Neural cell (in vitro differentiated cells): Measurements from ENCODE around the gene PLA2G2C. TPM values are rescaled to one million over a fixed set of nuclear protein-coding genes. Genes with fewer than 3 reads are reported as not detected.

Source experiments
- H2AFZ ChIP-seq: fragments of 200-600, 300-800 bp; sonication (generic), shearing (Covaris generic); 2 replicates; pipeline ENCODE4 v1.6.0; 2014; ENCODE audit warnings: low read depth, mild to moderate bottlenecking, antibody characterized with exemption, low read length, moderate library complexity
- H3F3A ChIP-seq: fragments of 200-600 bp; shearing (Covaris generic); 2 replicates; pipeline ENCODE4 v1.6.1; 2016; ENCODE audit warnings: mild to moderate bottlenecking, moderate library complexity, mixed read lengths, antibody characterized with exemption, low read length; ENCODE audit not compliant: insufficient read depth, poor library complexity, severe bottlenecking
- H3K27ac ChIP-seq: fragments of 200-600, 300-800 bp; sonication (generic), shearing (Covaris generic); 2 replicates; pipeline ENCODE4 v1.5.1; 2014; ENCODE audit warnings: mild to moderate bottlenecking, low read length, moderate library complexity
- H3K27me3 ChIP-seq: fragments of 300-800, 200-600 bp; sonication (generic), shearing (Covaris generic); 2 replicates; pipeline ENCODE4 v1.6.0; 2014; ENCODE audit warnings: mild to moderate bottlenecking, low read depth, low read length, moderate library complexity; ENCODE audit not compliant: insufficient read depth
- H3K36me3 ChIP-seq: fragments of 300-800, 200-600 bp; sonication (generic), shearing (Covaris generic); 2 replicates; pipeline ENCODE4 v1.5.1; 2014; ENCODE audit warnings: mild to moderate bottlenecking, antibody characterized with exemption, low read length, moderate library complexity; ENCODE audit not compliant: insufficient read depth
- H3K4me2 ChIP-seq: fragments of 300-800, 200-600 bp; sonication (generic), shearing (Covaris generic); 2 replicates; pipeline ENCODE4 v1.6.0; 2014; ENCODE audit warnings: mild to moderate bottlenecking, low read length
- H3K4me3 ChIP-seq: fragments of 300-800, 200-600 bp; sonication (generic), shearing (Covaris generic); 2 replicates; pipeline ENCODE4 v1.5.1; 2014; ENCODE audit warnings: mild to moderate bottlenecking, low read length, moderate library complexity
- H3K79me2 ChIP-seq: fragments of 200-600 bp; shearing (Covaris generic); replicated peaks from 2 replicates; pipeline ENCODE4 v1.6.0; 2014; ENCODE audit warnings: mild to moderate bottlenecking, low read length, moderate library complexity; ENCODE audit not compliant: insufficient read depth
- H3K9ac ChIP-seq: fragments of 300-800, 200-600 bp; sonication (generic), shearing (Covaris generic); 2 replicates; pipeline ENCODE4 v1.6.1; 2016; ENCODE audit warnings: mild to moderate bottlenecking, low read length, mixed read lengths
- H3K9me2 ChIP-seq: fragments of 200-600 bp; shearing (Covaris generic); 2 replicates; pipeline ENCODE4 v1.6.1; 2016; ENCODE audit warnings: mild to moderate bottlenecking, low read length, mixed read lengths; ENCODE audit not compliant: insufficient read depth
- H3K9me3 ChIP-seq: fragments of 200-600, 300-800 bp; sonication (generic), shearing (Covaris generic); 2 replicates; pipeline ENCODE4 v1.6.1; 2016; ENCODE audit warnings: mild to moderate bottlenecking, mixed run types, low read length, moderate library complexity, mixed read lengths
- H4K20me1 ChIP-seq: fragments of 200-600 bp; shearing (Covaris generic); 2 replicates; pipeline ENCODE4 v1.6.1; 2016; ENCODE audit warnings: mild to moderate bottlenecking, mixed run types; ENCODE audit not compliant: insufficient read depth
- CTCF ChIP-seq: fragments of 450-650 bp; IDR thresholded peaks from 2 replicates; pipeline ENCODE4 v1.5.1; 2014; ENCODE audit warnings: antibody characterized with exemption, mild to moderate bottlenecking, moderate library complexity; ENCODE audit not compliant: poor library complexity, severe bottlenecking
- EP300 ChIP-seq: fragments of 450-650 bp; conservative IDR thresholded peaks from 2 replicates; pipeline ENCODE4 v1.6.1; 2014; ENCODE audit warnings: antibody characterized with exemption, mild to moderate bottlenecking, moderate library complexity; ENCODE audit not compliant: poor library complexity, severe bottlenecking
- EZH2 ChIP-seq: fragments of 200-600, 300-800 bp; shearing (Covaris generic), sonication (generic); IDR thresholded peaks from 2 replicates; pipeline ENCODE4 v1.6.1; 2014; ENCODE audit warnings: antibody characterized with exemption, low read length, borderline replicate concordance, mild to moderate bottlenecking; ENCODE audit not compliant: insufficient read depth, poor library complexity, severe bottlenecking
- MXI1 ChIP-seq: fragments of 450-650 bp; conservative IDR thresholded peaks from 2 replicates; pipeline ENCODE4 v1.6.1; 2014; ENCODE audit warnings: antibody characterized with exemption, mild to moderate bottlenecking; ENCODE audit not compliant: poor library complexity, severe bottlenecking
- POLR2AphosphoS5 ChIP-seq: IDR thresholded peaks from 2 replicates; pipeline ENCODE4 v1.6.1; 2012
- RAD21 ChIP-seq: fragments of 450-650 bp; conservative IDR thresholded peaks from 2 replicates; pipeline ENCODE4 v1.6.1; 2014; ENCODE audit warnings: antibody characterized with exemption, mild to moderate bottlenecking, moderate library complexity
- REST ChIP-seq: IDR thresholded peaks from 2 replicates; pipeline ENCODE4 v1.6.1; 2012; ENCODE audit warnings: borderline replicate concordance
- SMC3 ChIP-seq: fragments of 450-650 bp; conservative IDR thresholded peaks from 2 replicates; pipeline ENCODE4 v1.6.1; 2014; ENCODE audit warnings: antibody characterized with exemption, mild to moderate bottlenecking, moderate library complexity; ENCODE audit not compliant: poor library complexity
- TAF1 ChIP-seq: IDR thresholded peaks from 2 replicates; pipeline ENCODE4 v1.6.1; 2012; ENCODE audit warnings: low read depth
- polyA plus RNA-seq: library from polyadenylated mRNA; depleted of rRNA; stranded (reverse); fragments of >200 nt; gene quantifications from 2 replicates; pipeline ENCODE4 v1.2.3, GENCODE V29; 2014

PLA2G2C gene
- polyA plus RNA-seq, 1 donor from 2014 or later: not detected

GRCh38 chr1:20183616-20184271, 2.6 kb downstream of the PLA2G2C start:
- H3K9ac ChIP-seq: no peak overlapping the region
- H3K27me3 ChIP-seq: no peaks in the 10 kb centered on the region
- H3K4me3 ChIP-seq: no peak overlapping the region
- no peaks in the 10 kb centered on the region for H3F3A ChIP-seq
- TF ChIP-seq SMC3: no peak
- TF ChIP-seq REST: no peak
- TF ChIP-seq MXI1: no peak
- TF ChIP-seq EZH2: no peak
- no peak for TF ChIP-seq RAD21
- TF ChIP-seq POLR2AphosphoS5: no peak
- TF ChIP-seq CTCF: no peak
- TF ChIP-seq EP300: no peak
- no peak for TF ChIP-seq TAF1
- H4K20me1 ChIP-seq: no peaks in the 10 kb centered on the region
- H3K9me2 ChIP-seq: no peaks in the 10 kb centered on the region
- no peak overlapping the region for H3K27ac ChIP-seq
- H3K9me3 ChIP-seq: no peaks in the 10 kb centered on the region
- no peaks in the 10 kb centered on the region for H3K79me2 ChIP-seq
- H3K4me2 ChIP-seq: no peak overlapping the region
- no peak overlapping the region for H2AFZ ChIP-seq
- H3K36me3 ChIP-seq: no peaks in the 10 kb centered on the region

- Histone ChIP-seq H4K20me1 (no peaks in the 10 kb centered on the region), H3K9me2 (no peaks in the 10 kb centered on the region), H3K4me2 (no peak overlapping the region)
Measured at GRCh38 chr1:20183035-20183434, 3.3 kb downstream of the PLA2G2C start.

More at GRCh38 chr1:20183035-20183434, 3.3 kb downstream of the PLA2G2C start:
- Histone ChIP-seq H2AFZ (no peak overlapping the region), H3K36me3 (no peaks in the 10 kb centered on the region), H3K9ac (no peak overlapping the region), H3K4me3 (no peak overlapping the region), H3K27ac (no peak overlapping the region), H3F3A (no peaks in the 10 kb centered on the region), H3K27me3 (no peaks in the 10 kb centered on the region), H3K79me2 (no peaks in the 10 kb centered on the region), H3K9me3 (no peaks in the 10 kb centered on the region)
- no peak for TF ChIP-seq MXI1
- no peak for TF ChIP-seq RAD21
- no peak for TF ChIP-seq EP300
- no peak for TF ChIP-seq REST
- no peak for TF ChIP-seq TAF1
- no peak for TF ChIP-seq CTCF
- TF ChIP-seq SMC3: no peak
- no peak for TF ChIP-seq POLR2AphosphoS5
- no peak for TF ChIP-seq EZH2
